GM23338 (cell line): ENCODE measurements around the gene HIVEP3. TPM values are rescaled to one million over a fixed set of nuclear protein-coding genes. Genes with fewer than 3 reads are reported as not detected.

ENCODE experiments used
- ATAC-seq: fragments of 200-7000 bp; cut with Tn5 transposase; 3 replicates; pipeline ENCODE4 v1.9.1; 2020
- DNase-seq: peaks from one replicate; pipeline ENCODE4 v3.0.0-alpha.2; 2015; ENCODE audit warnings: low spot score
- H2AFZ ChIP-seq: fragments of 200-600 bp; sonication (generic); 2 replicates; pipeline ENCODE4 v1.8.0; 2016; ENCODE audit warnings: antibody characterized with exemption, mild to moderate bottlenecking, moderate library complexity
- H3F3A ChIP-seq: fragments of 200-600 bp; sonication (generic); replicated peaks from 2 replicates; pipeline ENCODE4 v1.8.0; 2017; ENCODE audit warnings: antibody characterized with exemption, mixed run types, low read depth
- H3K27ac ChIP-seq: fragments of 200-600 bp; sonication (generic); 2 replicates; pipeline ENCODE4 v1.6.1; 2016; ENCODE audit warnings: low read depth
- H3K27me3 ChIP-seq: fragments of 200-600 bp; sonication (generic); 2 replicates; pipeline ENCODE4 v1.8.0; 2016; ENCODE audit warnings: mild to moderate bottlenecking, mixed run types, moderate library complexity; ENCODE audit not compliant: insufficient read depth
- H3K36me3 ChIP-seq: fragments of 200-600 bp; sonication (generic); 2 replicates; pipeline ENCODE4 v1.8.0; 2016; ENCODE audit warnings: mild to moderate bottlenecking; ENCODE audit not compliant: insufficient read depth
- H3K4me1 ChIP-seq: fragments of 200-600 bp; sonication (generic); 2 replicates; pipeline ENCODE4 v1.8.0; 2016; ENCODE audit warnings: mild to moderate bottlenecking, moderate library complexity; ENCODE audit not compliant: insufficient read depth
- H3K4me2 ChIP-seq: fragments of 200-600 bp; sonication (generic); 2 replicates; pipeline ENCODE4 v1.7.1; 2017; ENCODE audit warnings: mixed run types
- H3K4me3 ChIP-seq: fragments of 200-600 bp; sonication (generic); 2 replicates; pipeline ENCODE4 v1.6.1; 2016; ENCODE audit warnings: mixed run types
- H3K79me2 ChIP-seq: fragments of 200-600 bp; sonication (generic); replicated peaks from 2 replicates; pipeline ENCODE4 v1.8.0; 2017; ENCODE audit warnings: mild to moderate bottlenecking; ENCODE audit not compliant: insufficient read depth
- H3K9me2 ChIP-seq: fragments of 200-600 bp; sonication (generic); 2 replicates; pipeline ENCODE4 v1.8.0; 2017; ENCODE audit not compliant: insufficient read depth
- H4K20me1 ChIP-seq: fragments of 200-600 bp; sonication (generic); replicated peaks from 2 replicates; pipeline ENCODE4 v1.8.0; 2017; ENCODE audit warnings: mild to moderate bottlenecking; ENCODE audit not compliant: insufficient read depth
- H3K27ac Mint-ChIP-seq: 2 replicates; pipeline ENCODE4 v1.8.0; 2020; ENCODE audit warnings: inconsistent platforms, mild to moderate bottlenecking, moderate library complexity, mixed read lengths
- H3K27me3 Mint-ChIP-seq: 3 replicates; pipeline ENCODE4 v1.8.0; 2022; ENCODE audit warnings: low read depth, mild to moderate bottlenecking, moderate library complexity, mixed read lengths, inconsistent platforms; ENCODE audit not compliant: insufficient read depth, poor library complexity
- H3K36me3 Mint-ChIP-seq: 3 replicates; pipeline ENCODE4 v1.8.0; 2021; ENCODE audit warnings: low read depth, mild to moderate bottlenecking, inconsistent platforms, moderate library complexity, mixed read lengths
- H3K4me1 Mint-ChIP-seq: 3 replicates; pipeline ENCODE4 v1.8.0; 2020; ENCODE audit warnings: mild to moderate bottlenecking, inconsistent platforms, mixed read lengths
- H3K4me3 Mint-ChIP-seq: 3 replicates; pipeline ENCODE4 v1.8.0; 2021; ENCODE audit warnings: moderate library complexity, mild to moderate bottlenecking, inconsistent platforms, mixed read lengths
- H3K9me3 Mint-ChIP-seq: 3 replicates; pipeline ENCODE4 v1.8.0; 2020; ENCODE audit warnings: moderate library complexity, mild to moderate bottlenecking, inconsistent platforms, mixed read lengths
- CREB1 ChIP-seq: fragments of 250-450 bp; sonication (Bioruptor Pico); IDR thresholded peaks from 2 replicates; pipeline ENCODE4 v1.5.0; 2020; ENCODE audit warnings: low read depth, mild to moderate bottlenecking, moderate library complexity
- CTCF ChIP-seq, 2 experiments: fragments of 200-600 bp in 1 of 2; sonication (generic) in 1 of 2; conservative IDR thresholded peaks; 2 replicates each; pipeline versions ENCODE4 v1.5.1 to v1.6.1; 2016 to 2017; ENCODE audit warnings: antibody characterized with exemption in 2 of 2, low read depth in 2 of 2, mild to moderate bottlenecking in 2 of 2, moderate library complexity in 1 of 2
- ETS1 ChIP-seq: IDR thresholded peaks from 2 replicates; pipeline ENCODE4 v1.6.1; 2016; ENCODE audit warnings: antibody characterized with exemption
- EZH2 ChIP-seq: fragments of 200-600 bp; sonication (generic); IDR thresholded peaks from one replicate; pipeline ENCODE4 v1.8.0; 2017; ENCODE audit warnings: antibody characterized with exemption, mild to moderate bottlenecking, low read depth; ENCODE audit not compliant: unreplicated experiment
- EZH2phosphoT487 ChIP-seq: fragments of 200-600 bp; sonication (generic); IDR thresholded peaks from one replicate; pipeline ENCODE4 v1.8.1; 2018; ENCODE audit warnings: antibody characterized with exemption; ENCODE audit not compliant: unreplicated experiment
- JUNB ChIP-seq: IDR thresholded peaks from one replicate; pipeline ENCODE4 v1.6.1; 2016; ENCODE audit warnings: antibody characterized with exemption; ENCODE audit not compliant: unreplicated experiment
- NANOG ChIP-seq: IDR thresholded peaks from 2 replicates; pipeline ENCODE4 v1.6.1; 2016; ENCODE audit warnings: antibody characterized with exemption, borderline replicate concordance
- POLR2AphosphoS5 ChIP-seq: IDR thresholded peaks from 2 replicates; pipeline ENCODE4 v1.6.1; 2016; ENCODE audit warnings: antibody characterized with exemption, low read depth
- REST ChIP-seq: IDR thresholded peaks from one replicate; pipeline ENCODE4 v1.6.1; 2018; ENCODE audit warnings: antibody characterized with exemption; ENCODE audit not compliant: unreplicated experiment
- STAT1 ChIP-seq: IDR thresholded peaks from one replicate; pipeline ENCODE4 v1.6.1; 2016; ENCODE audit warnings: antibody characterized with exemption; ENCODE audit not compliant: unreplicated experiment
- ZNF114 ChIP-seq: fragments of 250-450 bp; sonication (Bioruptor Pico); IDR thresholded peaks from 2 replicates; pipeline ENCODE4 v1.5.0; 2020; ENCODE audit warnings: mild to moderate bottlenecking, moderate library complexity
- ZNF331 ChIP-seq: fragments of 250-450 bp; sonication (Bioruptor Pico); IDR thresholded peaks from 2 replicates; pipeline ENCODE4 v1.5.0; 2020; ENCODE audit warnings: low read depth, mild to moderate bottlenecking, moderate library complexity
- ZNF462 ChIP-seq: fragments of 250-450 bp; sonication (Bioruptor Pico); IDR thresholded peaks from 2 replicates; pipeline ENCODE4 v1.5.0; 2020; ENCODE audit warnings: mild to moderate bottlenecking, moderate library complexity
- polyA plus RNA-seq: library from polyadenylated mRNA; unstranded; fragments of >200 nt; fragmentation: Nextera tagmentation; extraction: Ambion mirVana; gene quantifications from 2 replicates; pipeline ENCODE4 v1.2.1, GENCODE V29; 2016
- total RNA-seq: library from RNA; depleted of rRNA; stranded (reverse); fragments of >200 nt; shearing (Covaris generic); gene quantifications from 2 replicates; pipeline ENCODE4 v1.2.3, GENCODE V29; 2014

Gene HIVEP3
- total and polyA plus RNA-seq, 2 experiments from 2014 or later = 0.14 to 0.24 TPM

GRCh38 chr1:41878495-41878894 is 40.2 kb downstream of the HIVEP3 start:
- peak overlapping the region; percentile 56; the same call in 1 of the 2 replicates for H3K4me2 ChIP-seq
- no peak overlapping the region for H3K4me3 ChIP-seq
- H3K4me1 ChIP-seq = peaks cover 35% of the 10 kb centered on the region
- H3K4me1 Mint-ChIP-seq = peaks cover 47% of the 10 kb centered on the region
- DNase-seq (peak; percentile 40), ATAC-seq (no peak)
- no peaks in the 10 kb centered on the region for H3K9me2 ChIP-seq
- H3K27me3 ChIP-seq = no peaks in the 10 kb centered on the region
- no peaks in the 10 kb centered on the region; the same call in 2 of the 3 replicates for H3K9me3 Mint-ChIP-seq
- H3F3A ChIP-seq = no peaks in the 10 kb centered on the region; the same call in 1 of the 2 replicates
- TF ChIP-seq CTCF (conservative IDR thresholded peaks at IDR 0.05; ENCODE audit: low read depth in 2 of 2) (no peak), ZNF462 (CRISPR knock-in tag) (no peak), NANOG (no peak), JUNB (no peak), EZH2 (no peak), POLR2AphosphoS5 (no peak), ETS1 (no peak), EZH2phosphoT487 (no peak), ZNF331 (CRISPR knock-in tag) (no peak), ZNF114 (CRISPR knock-in tag) (no peak), REST (no peak), CREB1 (no peak), STAT1 (no peak)
- H2AFZ ChIP-seq = no peak overlapping the region
- H3K79me2 ChIP-seq = no peaks in the 10 kb centered on the region
- H3K4me3 Mint-ChIP-seq = no peak overlapping the region
- peaks cover 9% of the 10 kb centered on the region for H3K27me3 Mint-ChIP-seq
- no peaks in the 10 kb centered on the region for H4K20me1 ChIP-seq
- no peak overlapping the region for H3K27ac ChIP-seq
- H3K27ac Mint-ChIP-seq = no peak overlapping the region
- H3K36me3 ChIP-seq = no peaks in the 10 kb centered on the region
- H3K36me3 Mint-ChIP-seq = no peaks in the 10 kb centered on the region
